Activated CD8-positive, alpha-beta T cell treated with anti-CD3 and anti-CD28 coated beads for 36 hours (primary cell): ENCODE measurements around the gene RAPGEF5. TPM values are rescaled to one million over a fixed set of nuclear protein-coding genes. Genes with fewer than 3 reads are reported as not detected.
"Not testable (repeated sequence)": the region's sequence is repeated elsewhere in the genome, so short reads cannot be mapped to it uniquely, and the experiment has no call there.

Experiments used
- ATAC-seq: fragments of 200-7000 bp; cut with Tn5 transposase; one replicate; pipeline ENCODE4 v1.10.0; 2021; ENCODE audit warnings: mild to moderate bottlenecking, moderate library complexity
- CTCF ChIA-PET: fragments of 350-600 bp; sonication (Branson Sonifier 250); formaldehyde crosslinking; loops from one replicate; lab custom pipeline; 2021; ENCODE audit warnings: antibody characterized with exemption; lab: Charles Lee
- POLR2A ChIA-PET: fragments of 350-600 bp; sonication (Branson Sonifier 250); formaldehyde crosslinking; loops from one replicate; lab custom pipeline; 2021; ENCODE audit warnings: antibody characterized with exemption; lab: Charles Lee
- DNase-seq: peaks from one replicate; pipeline ENCODE4 v3.0.0-alpha.2; 2020
- H3K27ac Mint-ChIP-seq: one replicate; pipeline ENCODE4 v1.8.0; 2021; ENCODE audit warnings: mild to moderate bottlenecking, mixed read lengths
- H3K27me3 Mint-ChIP-seq: one replicate; pipeline ENCODE4 v1.8.0; 2021; ENCODE audit warnings: mixed read lengths
- H3K36me3 Mint-ChIP-seq: one replicate; pipeline ENCODE4 v1.8.0; 2021; ENCODE audit warnings: low read depth, mixed read lengths
- H3K4me1 Mint-ChIP-seq: one replicate; pipeline ENCODE4 v1.8.0; 2021; ENCODE audit warnings: low read depth, mixed read lengths
- H3K4me3 Mint-ChIP-seq: one replicate; pipeline ENCODE4 v1.8.0; 2021; ENCODE audit warnings: mild to moderate bottlenecking, moderate library complexity, mixed read lengths
- H3K9me3 Mint-ChIP-seq: one replicate; pipeline ENCODE4 v1.8.0; 2021; ENCODE audit warnings: mixed read lengths
- intact Hi-C: fragments of 100-400 bp; cut with micrococcal nuclease; formaldehyde crosslinking; loops from one replicate; pipeline ENCODE4 v1.10.0; 2022
- total RNA-seq, 2 experiments: library from RNA; stranded (reverse); gene quantifications; one replicate each; pipeline ENCODE4 v1.2.3, GENCODE V29; 2021
- TF ChIP-seq, protein P1 (sequence below): fragments of 200-600 bp; IDR thresholded peaks from one replicate; pipeline ENCODE4 v1.8.0; 2022; ENCODE audit warnings: antibody characterized with exemption, mild to moderate bottlenecking

Gene RAPGEF5
- total RNA-seq, 2 experiments from 2014 or later = 0.92 to 0.99 TPM

DNA sequence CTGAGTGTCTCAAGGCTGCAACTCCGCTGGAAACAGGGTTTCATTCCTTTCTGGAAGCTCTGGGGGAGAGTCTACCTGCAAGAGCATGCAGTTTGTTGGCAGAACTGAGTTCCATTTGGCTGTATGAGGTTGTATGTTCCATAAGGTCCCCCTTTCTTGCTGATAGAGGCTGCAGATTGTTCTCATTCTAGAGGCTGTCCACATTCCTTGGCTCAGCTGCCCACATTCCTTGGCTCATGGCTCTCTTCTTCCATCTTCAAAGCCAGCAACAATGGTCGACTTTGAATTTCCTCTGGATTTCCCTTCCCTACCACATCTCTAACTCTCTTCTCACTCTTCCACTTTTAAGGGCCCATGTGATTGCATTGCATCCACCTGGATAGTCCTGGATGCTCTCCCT is 264.0 kb downstream of the RAPGEF5 start:
- intact Hi-C loops = no loop called here
- no peaks in the 10 kb centered on the region for H3K4me1 Mint-ChIP-seq
- H3K4me3 Mint-ChIP-seq = no peak overlapping the region
- no peaks in the 10 kb centered on the region for H3K36me3 Mint-ChIP-seq
- DNase-seq (no peak), ATAC-seq (no peak)
- ChIA-PET CTCF (interaction anchor here (1.2 to 5.1 kb wide), 3 partner anchors 10 to 17 kb away, joined by 8 to 33 read pairs (median 11); no protein-coding TSS in a partner anchor), POLR2A (no interaction called here)
- TF ChIP-seq, protein P1, sequence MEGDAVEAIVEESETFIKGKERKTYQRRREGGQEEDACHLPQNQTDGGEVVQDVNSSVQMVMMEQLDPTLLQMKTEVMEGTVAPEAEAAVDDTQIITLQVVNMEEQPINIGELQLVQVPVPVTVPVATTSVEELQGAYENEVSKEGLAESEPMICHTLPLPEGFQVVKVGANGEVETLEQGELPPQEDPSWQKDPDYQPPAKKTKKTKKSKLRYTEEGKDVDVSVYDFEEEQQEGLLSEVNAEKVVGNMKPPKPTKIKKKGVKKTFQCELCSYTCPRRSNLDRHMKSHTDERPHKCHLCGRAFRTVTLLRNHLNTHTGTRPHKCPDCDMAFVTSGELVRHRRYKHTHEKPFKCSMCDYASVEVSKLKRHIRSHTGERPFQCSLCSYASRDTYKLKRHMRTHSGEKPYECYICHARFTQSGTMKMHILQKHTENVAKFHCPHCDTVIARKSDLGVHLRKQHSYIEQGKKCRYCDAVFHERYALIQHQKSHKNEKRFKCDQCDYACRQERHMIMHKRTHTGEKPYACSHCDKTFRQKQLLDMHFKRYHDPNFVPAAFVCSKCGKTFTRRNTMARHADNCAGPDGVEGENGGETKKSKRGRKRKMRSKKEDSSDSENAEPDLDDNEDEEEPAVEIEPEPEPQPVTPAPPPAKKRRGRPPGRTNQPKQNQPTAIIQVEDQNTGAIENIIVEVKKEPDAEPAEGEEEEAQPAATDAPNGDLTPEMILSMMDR = no peak
- peaks cover 1% of the 10 kb centered on the region for H3K27me3 Mint-ChIP-seq
- H3K9me3 Mint-ChIP-seq = no peaks in the 10 kb centered on the region
- no peak overlapping the region for H3K27ac Mint-ChIP-seq

DNA sequence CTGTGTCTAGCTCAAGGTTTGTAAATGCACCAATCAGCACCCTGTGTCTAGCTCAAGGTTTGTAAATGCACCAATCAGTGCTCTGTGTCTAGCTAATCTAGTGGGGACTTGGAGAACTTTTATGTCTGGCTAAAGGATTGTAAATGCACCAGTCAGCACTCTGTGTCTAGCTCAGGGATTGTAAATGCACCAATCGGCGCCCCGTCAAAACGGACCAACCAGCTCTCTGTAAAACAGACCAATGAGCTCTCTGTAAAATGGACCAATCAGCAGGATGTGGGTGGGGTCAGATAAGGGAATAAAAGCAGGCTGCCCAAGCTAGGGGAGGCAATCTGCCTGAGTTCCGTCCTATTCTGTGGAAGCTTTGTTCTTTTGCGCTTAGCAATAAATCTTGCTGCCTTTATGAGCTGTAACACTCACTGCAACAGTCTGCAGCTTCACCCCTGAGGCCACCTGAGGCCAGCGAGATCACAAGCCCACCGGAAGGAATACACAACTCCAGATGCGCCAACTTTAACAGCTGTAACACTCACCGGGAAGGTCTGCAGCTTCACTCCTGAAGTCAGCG is 265.9 kb downstream of the RAPGEF5 start:
- H3K9me3 Mint-ChIP-seq, H3K4me1 Mint-ChIP-seq, POLR2A ChIA-PET, ATAC-seq, intact Hi-C loops, H3K36me3 Mint-ChIP-seq, H3K27me3 Mint-ChIP-seq, DNase-seq, H3K4me3 Mint-ChIP-seq, H3K27ac Mint-ChIP-seq: not testable (repeated sequence)
- CTCF ChIA-PET = interaction anchor here (1.0 to 5.1 kb wide), 3 partner anchors 8 to 18 kb away, joined by 3 to 33 read pairs (median 11); no protein-coding TSS in a partner anchor

DNA sequence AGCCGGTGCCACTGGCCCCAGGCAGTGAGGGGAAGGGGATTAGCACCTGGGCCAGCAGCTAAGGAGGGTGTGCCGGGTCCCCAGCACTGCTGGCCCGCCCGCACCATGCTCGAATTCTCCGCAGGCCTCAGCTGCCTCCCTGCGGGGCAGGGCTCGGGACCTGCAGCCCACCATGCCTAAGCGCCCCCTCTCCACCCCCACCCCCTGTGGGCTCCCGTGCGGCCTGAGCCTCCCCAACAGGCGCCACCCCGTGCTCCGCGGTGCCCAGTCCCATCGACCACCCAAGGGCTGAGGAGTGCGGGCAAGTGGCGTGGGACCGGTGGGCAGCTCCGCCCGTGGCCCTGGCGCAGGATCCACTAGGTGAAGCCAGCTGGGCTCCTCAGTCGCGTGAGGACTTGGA is 266.4 kb downstream of the RAPGEF5 start:
- no peak overlapping the region for H3K4me3 Mint-ChIP-seq
- H3K36me3 Mint-ChIP-seq = no peaks in the 10 kb centered on the region
- TF ChIP-seq, protein P1 = no peak
- no peak for ATAC-seq
- H3K4me1 Mint-ChIP-seq = no peaks in the 10 kb centered on the region
- H3K27ac Mint-ChIP-seq = no peak overlapping the region
- CTCF ChIA-PET = interaction anchor here (1.0 to 5.1 kb wide), 3 partner anchors 7 to 19 kb away, joined by 3 to 33 read pairs (median 11); no protein-coding TSS in a partner anchor
- POLR2A ChIA-PET = no interaction called here
- peaks cover 1% of the 10 kb centered on the region for H3K27me3 Mint-ChIP-seq
- intact Hi-C loops = no loop called here
- DNase-seq = no peak
- no peaks in the 10 kb centered on the region for H3K9me3 Mint-ChIP-seq

DNA sequence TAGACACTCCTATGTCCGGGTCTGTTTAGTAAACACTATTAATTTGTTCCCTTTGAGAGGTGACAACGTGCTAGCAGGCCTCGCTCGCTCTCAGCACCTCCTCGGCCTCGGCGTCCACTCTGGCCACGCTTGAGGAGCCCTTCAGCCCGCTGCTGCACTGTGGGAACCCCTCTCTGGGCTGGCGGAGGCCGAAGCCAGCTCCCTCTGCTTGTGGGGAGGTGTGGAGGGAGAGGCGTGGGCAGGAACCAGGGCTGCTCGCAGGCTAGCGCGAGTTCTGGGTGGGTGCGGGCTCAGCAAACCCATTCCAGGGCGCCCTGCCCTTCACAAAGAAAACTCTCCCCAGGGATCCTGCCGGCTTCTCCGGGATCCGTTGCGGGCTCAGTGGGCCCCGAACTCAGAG is 266.8 kb downstream of the RAPGEF5 start:
- ATAC-seq = no peak
- CTCF ChIA-PET = interaction anchor here (1.0 kb wide), 1 partner anchor 19 kb away, joined by 3 read pairs; no protein-coding TSS in a partner anchor
- DNase-seq = no peak
- H3K4me3 Mint-ChIP-seq = no peak overlapping the region
- H3K27me3 Mint-ChIP-seq = peaks cover 1% of the 10 kb centered on the region
- no peak overlapping the region for H3K27ac Mint-ChIP-seq
- intact Hi-C loops = no loop called here
- H3K4me1 Mint-ChIP-seq = no peaks in the 10 kb centered on the region
- H3K36me3 Mint-ChIP-seq = no peaks in the 10 kb centered on the region
- POLR2A ChIA-PET = no interaction called here
- TF ChIP-seq, protein P1 = no peak
- no peaks in the 10 kb centered on the region for H3K9me3 Mint-ChIP-seq

DNA sequence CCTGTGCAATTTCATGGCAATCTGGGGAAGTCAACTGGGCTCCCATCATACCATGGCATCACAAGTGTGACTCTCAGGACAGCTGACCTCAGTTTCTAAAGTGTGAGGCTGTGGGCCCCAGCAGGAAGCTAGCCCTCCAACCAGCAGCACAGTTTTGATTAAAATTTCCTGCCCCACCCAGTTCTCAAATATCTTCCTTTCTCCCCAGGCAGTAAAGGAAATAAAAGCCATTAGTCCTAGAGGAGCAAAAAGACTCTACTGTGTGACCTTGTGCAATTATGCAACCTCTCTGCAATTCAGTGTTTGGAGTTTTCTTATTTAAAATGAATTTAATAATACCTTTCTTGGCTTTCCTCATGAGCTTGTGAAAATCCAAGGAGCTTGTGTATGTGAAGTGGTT is 268.1 kb downstream of the RAPGEF5 start:
- H3K27me3 Mint-ChIP-seq = peaks cover 1% of the 10 kb centered on the region
- TF ChIP-seq, protein P1 = no peak
- ATAC-seq = no peak
- H3K9me3 Mint-ChIP-seq = no peaks in the 10 kb centered on the region
- no peak for DNase-seq
- H3K4me1 Mint-ChIP-seq = no peaks in the 10 kb centered on the region
- no peak overlapping the region for H3K27ac Mint-ChIP-seq
- CTCF ChIA-PET = interaction anchor here (1.0 to 1.9 kb wide), 3 partner anchors 11 to 21 kb away, joined by 3 to 10 read pairs (median 4); no protein-coding TSS in a partner anchor
- intact Hi-C loops = no loop called here
- POLR2A ChIA-PET = no interaction called here
- no peak overlapping the region for H3K4me3 Mint-ChIP-seq
- no peaks in the 10 kb centered on the region for H3K36me3 Mint-ChIP-seq
